GM10266 (cell line): ENCODE measurements around the gene ANAPC7.
"Not testable (repeated sequence)": the region's sequence is repeated elsewhere in the genome, so short reads cannot be mapped to it uniquely, and the experiment has no call there.

Experiments
- DNase-seq: peaks from one replicate; pipeline ENCODE4 v3.0.0; 2012; ENCODE audit errors: extremely low spot score
- TF ChIP-seq, protein P1 (sequence below): IDR thresholded peaks from 2 replicates; pipeline ENCODE4 v1.5.1; 2012; ENCODE audit warnings: mild to moderate bottlenecking, low read depth; ENCODE audit not compliant: control insufficient read depth, insufficient read depth; ENCODE audit errors: missing control alignments

The ANAPC7 gene

DNA sequence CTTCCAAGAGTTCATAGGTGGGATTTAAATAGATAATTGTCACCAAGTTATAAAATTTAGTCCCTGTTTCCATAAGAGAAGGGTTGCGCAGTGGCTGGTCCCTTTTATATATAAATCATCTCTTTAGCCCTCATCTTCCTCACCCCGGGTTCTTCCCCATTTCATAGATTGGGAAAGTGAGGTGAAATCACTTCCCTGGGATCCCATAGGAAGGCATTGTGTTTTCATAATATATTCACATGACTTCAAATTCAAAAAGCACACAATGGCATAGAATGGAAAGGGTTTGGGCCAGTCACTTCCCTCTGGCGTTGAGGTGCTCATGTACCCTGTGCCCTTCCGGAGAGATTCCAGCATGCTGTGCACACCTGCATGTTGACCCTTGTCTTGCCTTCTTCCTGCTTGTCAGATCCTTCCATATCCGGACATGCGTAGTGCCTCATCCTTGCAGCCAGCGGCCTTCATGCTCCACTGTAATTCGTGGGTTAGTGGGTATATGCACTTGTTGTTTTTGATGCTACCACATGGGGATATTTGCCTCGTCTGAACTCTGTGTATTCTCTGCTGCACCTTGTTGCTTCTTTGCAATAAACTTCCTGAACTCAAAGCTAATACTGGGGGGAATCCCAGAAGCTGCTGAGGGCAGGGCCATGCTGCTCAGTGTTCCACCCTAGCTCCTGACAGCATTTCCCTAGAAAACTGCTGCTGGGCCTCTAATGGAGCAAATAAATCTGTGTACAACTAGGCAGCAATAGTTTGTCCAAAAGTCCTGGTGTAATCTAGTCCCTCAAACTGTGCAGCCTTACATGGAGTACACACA is 59.6 kb downstream of the ANAPC7 start:
- TF ChIP-seq, protein P1, sequence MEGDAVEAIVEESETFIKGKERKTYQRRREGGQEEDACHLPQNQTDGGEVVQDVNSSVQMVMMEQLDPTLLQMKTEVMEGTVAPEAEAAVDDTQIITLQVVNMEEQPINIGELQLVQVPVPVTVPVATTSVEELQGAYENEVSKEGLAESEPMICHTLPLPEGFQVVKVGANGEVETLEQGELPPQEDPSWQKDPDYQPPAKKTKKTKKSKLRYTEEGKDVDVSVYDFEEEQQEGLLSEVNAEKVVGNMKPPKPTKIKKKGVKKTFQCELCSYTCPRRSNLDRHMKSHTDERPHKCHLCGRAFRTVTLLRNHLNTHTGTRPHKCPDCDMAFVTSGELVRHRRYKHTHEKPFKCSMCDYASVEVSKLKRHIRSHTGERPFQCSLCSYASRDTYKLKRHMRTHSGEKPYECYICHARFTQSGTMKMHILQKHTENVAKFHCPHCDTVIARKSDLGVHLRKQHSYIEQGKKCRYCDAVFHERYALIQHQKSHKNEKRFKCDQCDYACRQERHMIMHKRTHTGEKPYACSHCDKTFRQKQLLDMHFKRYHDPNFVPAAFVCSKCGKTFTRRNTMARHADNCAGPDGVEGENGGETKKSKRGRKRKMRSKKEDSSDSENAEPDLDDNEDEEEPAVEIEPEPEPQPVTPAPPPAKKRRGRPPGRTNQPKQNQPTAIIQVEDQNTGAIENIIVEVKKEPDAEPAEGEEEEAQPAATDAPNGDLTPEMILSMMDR: no peak
- DNase-seq: no peak

DNA sequence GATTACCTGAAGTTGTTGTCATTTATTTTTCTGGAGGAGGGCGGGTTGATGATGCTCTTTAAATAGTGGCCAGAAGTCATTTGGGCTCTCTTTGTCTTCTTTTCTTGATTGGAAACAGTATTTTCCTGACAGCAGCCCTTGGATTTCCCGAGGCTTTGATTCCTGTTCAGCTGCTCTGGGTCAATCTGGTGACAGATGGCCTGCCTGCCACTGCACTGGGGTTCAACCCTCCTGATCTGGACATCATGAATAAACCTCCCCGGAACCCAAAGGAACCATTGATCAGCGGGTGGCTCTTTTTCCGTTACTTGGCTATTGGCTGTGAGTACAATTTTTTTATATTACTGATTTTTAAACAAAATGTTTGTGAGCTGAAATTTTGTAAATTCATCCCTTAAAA is 60.4 kb downstream of the ANAPC7 start:
- DNase-seq: no peak
- TF ChIP-seq, protein P1: no peak

- DNase-seq: no peak
Measured at GRCh38 chr12:110342157-110342556, 61.4 kb downstream of the ANAPC7 start.

DNA sequence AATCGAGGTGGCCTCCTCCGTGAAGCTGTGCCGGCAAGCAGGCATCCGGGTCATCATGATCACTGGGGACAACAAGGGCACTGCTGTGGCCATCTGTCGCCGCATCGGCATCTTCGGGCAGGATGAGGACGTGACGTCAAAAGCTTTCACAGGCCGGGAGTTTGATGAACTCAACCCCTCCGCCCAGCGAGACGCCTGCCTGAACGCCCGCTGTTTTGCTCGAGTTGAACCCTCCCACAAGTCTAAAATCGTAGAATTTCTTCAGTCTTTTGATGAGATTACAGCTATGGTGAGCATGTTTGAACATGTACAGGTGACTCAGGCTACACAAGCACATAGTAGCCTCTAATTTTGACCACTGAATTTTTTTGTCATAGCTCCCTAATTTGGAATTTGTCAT is 62.8 kb downstream of the ANAPC7 start:
- TF ChIP-seq, protein P1: no peak
- no peak for DNase-seq

More at GRCh38 chr12:110342157-110342556, 61.4 kb downstream of the ANAPC7 start:
- TF ChIP-seq, protein P1: no peak

GRCh38 chr12:110340261-110340660 is 63.2 kb downstream of the ANAPC7 start:
- not testable (repeated sequence) for DNase-seq

DNA sequence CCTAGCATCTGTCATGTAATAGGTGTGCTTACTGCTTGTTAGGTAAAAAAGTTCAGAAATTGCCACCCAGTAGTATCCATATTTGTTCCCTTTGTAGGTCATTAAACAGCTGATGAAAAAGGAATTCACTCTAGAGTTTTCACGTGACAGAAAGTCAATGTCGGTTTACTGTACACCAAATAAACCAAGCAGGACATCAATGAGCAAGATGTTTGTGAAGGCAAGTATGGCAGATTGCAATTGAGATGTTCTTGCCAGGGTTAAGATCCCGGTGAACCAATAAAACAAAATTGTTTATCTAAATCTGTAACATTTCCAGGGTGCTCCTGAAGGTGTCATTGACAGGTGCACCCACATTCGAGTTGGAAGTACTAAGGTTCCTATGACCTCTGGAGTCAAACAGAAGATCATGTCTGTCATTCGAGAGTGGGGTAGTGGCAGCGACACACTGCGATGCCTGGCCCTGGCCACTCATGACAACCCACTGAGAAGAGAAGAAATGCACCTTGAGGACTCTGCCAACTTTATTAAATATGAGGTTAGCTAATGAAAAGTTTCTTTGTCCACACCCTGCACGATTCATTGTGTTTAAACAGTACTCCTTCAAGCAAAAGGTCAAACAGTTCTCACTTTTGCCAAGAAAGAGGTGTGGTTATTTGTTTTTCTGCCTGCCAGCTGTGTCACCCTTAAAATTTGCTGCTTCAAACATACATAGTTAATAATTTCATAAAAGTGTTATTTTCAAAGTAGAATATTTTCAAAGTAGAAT is 64.1 kb downstream of the ANAPC7 start:
- DNase-seq: no peak
- TF ChIP-seq, protein P1: no peak

DNA sequence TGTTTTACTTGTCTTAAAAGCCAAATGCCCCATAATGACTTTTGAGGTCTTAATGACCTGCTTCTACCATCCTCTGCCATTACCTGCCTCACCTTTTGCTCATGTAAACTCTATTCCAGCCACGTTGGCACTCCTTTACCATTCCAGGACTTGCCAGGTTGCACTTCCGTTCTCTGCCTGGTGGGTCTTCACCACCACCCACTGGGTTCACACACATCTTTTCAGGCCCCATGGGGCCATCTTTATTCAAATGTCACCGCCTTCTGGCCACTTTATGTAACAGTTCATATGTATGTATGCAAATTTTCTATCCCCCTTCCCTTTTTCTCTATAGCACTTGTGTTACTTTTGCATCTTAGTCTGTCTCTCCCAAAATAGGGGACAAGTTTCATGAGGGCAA is 64.8 kb downstream of the ANAPC7 start:
- TF ChIP-seq, protein P1: no peak
- peak; percentile 15 for DNase-seq
